Uterus (tissue), 2 donors: ENCODE measurements around the gene ZNF28.
"Not testable (repeated sequence)": the region's sequence is repeated elsewhere in the genome, so short reads cannot be mapped to it uniquely, and the experiment has no call there.

Experiments used
- POLR2A ChIP-seq, 2 donors: fragments of 450-650 bp; IDR thresholded peaks; one replicate each; pipeline ENCODE4 v1.6.1; 2016; ENCODE audit warnings: antibody characterized with exemption in 2 of 2, mild to moderate bottlenecking in 1 of 2, moderate library complexity in 1 of 2
- TF ChIP-seq, protein P1 (sequence below), 4 experiments: fragments of 200-600 bp in 2 of 4; fragments of 450-650 bp in 2 of 4; sonication (generic) in 2 of 4; IDR thresholded peaks; one replicate each; pipeline ENCODE4 v1.5.1; 2016 to 2019; ENCODE audit warnings: antibody characterized with exemption in 4 of 4, mild to moderate bottlenecking in 2 of 4, moderate library complexity in 1 of 4

DNA sequence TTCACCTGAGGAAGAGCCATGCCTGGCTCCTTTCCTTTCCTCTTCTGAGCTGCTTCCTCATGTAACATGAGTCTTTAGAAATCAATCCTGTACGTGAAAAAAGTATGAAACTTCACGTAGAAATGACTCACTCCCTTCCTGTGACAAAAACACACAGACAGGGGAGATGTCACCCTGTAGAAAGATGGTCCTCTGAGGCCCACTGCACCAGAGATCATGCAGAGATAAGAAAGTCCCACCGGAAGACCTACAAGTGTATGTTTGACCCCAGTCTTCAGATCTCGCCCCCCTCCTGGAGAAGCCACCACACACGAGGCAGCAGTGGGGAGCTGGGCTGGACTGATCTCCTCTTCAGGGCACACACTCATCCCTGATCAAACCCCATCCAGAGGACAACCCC lies 12.1 kb upstream of the ZNF28 start:
- TF ChIP-seq, protein P1, sequence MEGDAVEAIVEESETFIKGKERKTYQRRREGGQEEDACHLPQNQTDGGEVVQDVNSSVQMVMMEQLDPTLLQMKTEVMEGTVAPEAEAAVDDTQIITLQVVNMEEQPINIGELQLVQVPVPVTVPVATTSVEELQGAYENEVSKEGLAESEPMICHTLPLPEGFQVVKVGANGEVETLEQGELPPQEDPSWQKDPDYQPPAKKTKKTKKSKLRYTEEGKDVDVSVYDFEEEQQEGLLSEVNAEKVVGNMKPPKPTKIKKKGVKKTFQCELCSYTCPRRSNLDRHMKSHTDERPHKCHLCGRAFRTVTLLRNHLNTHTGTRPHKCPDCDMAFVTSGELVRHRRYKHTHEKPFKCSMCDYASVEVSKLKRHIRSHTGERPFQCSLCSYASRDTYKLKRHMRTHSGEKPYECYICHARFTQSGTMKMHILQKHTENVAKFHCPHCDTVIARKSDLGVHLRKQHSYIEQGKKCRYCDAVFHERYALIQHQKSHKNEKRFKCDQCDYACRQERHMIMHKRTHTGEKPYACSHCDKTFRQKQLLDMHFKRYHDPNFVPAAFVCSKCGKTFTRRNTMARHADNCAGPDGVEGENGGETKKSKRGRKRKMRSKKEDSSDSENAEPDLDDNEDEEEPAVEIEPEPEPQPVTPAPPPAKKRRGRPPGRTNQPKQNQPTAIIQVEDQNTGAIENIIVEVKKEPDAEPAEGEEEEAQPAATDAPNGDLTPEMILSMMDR (IDR thresholded peaks at IDR 0.05): not testable (repeated sequence)
- TF ChIP-seq POLR2A (IDR thresholded peaks at IDR 0.05): not testable (repeated sequence)
